AG10803 (cell line): ENCODE results near the gene DCUN1D3.

Experiments
- DNase-seq: peaks from one replicate; pipeline ENCODE4 v3.0.0; 2010; ENCODE audit warnings: low read depth
- H3K4me3 ChIP-seq: 2 replicates; pipeline ENCODE4 v1.5.1; 2011; ENCODE audit warnings: mild to moderate bottlenecking, low read length, control low read depth
- TF ChIP-seq, protein P1 (sequence below): conservative IDR thresholded peaks from 2 replicates; pipeline ENCODE4 v1.5.1; 2011; ENCODE audit warnings: mild to moderate bottlenecking, low read length, control low read depth, inconsistent platforms

DCUN1D3 gene

DNA sequence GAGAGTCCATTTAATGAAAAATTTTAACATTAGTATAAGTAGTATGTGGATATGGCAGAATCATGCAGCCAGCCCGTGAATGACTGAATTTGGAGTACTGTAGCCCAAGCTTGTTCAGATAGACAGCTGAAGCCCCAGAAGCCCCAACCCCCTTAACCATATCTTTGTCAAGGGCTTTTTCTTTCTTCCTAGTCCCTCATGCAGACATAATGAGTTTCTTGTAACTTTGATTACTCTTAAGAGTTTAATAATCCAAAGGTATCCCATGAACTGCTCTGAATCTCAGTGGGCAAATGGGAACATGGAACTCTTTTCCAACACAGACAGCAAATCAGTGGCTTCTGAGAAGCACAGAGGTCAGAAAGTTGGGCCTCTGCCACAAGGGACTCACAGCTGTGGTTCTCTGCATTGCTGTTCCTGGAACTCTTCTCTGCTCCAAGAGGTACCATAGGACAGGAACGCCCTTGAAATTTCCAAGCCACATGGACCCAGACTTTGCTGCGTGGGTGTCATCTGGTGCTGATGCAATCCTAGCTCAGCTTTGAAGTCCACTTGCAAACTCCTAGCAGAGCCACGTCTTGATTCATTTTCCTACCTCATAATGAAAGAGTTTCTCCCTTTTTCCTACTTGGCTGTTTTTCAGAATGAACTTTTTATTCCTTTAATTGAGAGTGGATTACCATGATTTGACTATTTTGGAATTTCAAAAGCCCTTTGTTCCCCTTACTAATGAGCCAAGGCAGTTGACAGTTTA lies 18.5 kb upstream of the DCUN1D3 start:
- peak; percentile 90 for DNase-seq

DNA sequence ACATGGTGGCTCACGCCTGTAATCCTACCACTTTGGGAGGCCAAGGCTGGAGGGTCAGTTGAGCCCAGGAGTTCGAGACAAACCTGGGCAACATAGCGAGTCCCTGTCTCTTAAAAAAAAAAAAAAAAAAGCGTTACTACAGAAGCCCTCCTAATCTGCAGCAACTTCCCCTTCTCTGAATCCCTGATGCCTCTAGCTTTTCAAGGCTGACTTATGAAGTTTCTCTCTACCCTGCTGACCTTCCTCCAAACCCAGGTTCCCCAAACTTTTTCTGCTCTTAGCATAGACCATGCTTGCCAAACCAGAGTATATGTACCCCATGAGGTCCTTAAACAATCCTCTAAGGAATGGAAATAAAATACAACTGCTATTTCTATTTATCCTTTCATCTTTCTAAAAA lies 16.8 kb upstream of the DCUN1D3 start:
- no peak for DNase-seq
- TF ChIP-seq, protein P1, sequence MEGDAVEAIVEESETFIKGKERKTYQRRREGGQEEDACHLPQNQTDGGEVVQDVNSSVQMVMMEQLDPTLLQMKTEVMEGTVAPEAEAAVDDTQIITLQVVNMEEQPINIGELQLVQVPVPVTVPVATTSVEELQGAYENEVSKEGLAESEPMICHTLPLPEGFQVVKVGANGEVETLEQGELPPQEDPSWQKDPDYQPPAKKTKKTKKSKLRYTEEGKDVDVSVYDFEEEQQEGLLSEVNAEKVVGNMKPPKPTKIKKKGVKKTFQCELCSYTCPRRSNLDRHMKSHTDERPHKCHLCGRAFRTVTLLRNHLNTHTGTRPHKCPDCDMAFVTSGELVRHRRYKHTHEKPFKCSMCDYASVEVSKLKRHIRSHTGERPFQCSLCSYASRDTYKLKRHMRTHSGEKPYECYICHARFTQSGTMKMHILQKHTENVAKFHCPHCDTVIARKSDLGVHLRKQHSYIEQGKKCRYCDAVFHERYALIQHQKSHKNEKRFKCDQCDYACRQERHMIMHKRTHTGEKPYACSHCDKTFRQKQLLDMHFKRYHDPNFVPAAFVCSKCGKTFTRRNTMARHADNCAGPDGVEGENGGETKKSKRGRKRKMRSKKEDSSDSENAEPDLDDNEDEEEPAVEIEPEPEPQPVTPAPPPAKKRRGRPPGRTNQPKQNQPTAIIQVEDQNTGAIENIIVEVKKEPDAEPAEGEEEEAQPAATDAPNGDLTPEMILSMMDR, result no peak

More for the DNA sequence above, 18.5 kb upstream of the DCUN1D3 start:
- TF ChIP-seq, protein P1, result no peak
- no peak overlapping the region for H3K4me3 ChIP-seq

GRCh38 chr16:20916289-20916688 lies 16.1 kb upstream of the DCUN1D3 start:
- H3K4me3 ChIP-seq, result no peak overlapping the region
- TF ChIP-seq, protein P1, result no peak
- no peak for DNase-seq

More for the DNA sequence above, 16.8 kb upstream of the DCUN1D3 start:
- H3K4me3 ChIP-seq, result no peak overlapping the region

DNA sequence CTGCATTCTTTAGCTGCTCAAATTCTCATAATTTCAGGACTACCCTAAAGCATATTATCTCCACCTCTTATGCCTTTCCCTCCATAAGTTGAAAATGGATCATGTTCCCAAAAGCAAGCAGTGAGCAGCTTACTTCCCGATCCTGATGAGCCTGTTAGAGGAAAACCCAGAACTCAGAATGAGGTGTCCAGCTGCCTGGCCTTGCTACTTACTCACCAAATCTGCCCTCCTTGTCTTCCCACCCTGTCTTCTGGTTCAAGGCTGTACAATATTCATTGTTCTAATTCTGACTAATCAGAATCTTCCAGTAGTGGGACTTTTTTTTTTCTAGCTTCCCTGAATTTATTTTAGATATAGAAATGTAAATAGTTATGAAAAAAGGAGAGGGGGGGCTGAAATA lies 11.2 kb upstream of the DCUN1D3 start:
- no peak overlapping the region for H3K4me3 ChIP-seq

DNA sequence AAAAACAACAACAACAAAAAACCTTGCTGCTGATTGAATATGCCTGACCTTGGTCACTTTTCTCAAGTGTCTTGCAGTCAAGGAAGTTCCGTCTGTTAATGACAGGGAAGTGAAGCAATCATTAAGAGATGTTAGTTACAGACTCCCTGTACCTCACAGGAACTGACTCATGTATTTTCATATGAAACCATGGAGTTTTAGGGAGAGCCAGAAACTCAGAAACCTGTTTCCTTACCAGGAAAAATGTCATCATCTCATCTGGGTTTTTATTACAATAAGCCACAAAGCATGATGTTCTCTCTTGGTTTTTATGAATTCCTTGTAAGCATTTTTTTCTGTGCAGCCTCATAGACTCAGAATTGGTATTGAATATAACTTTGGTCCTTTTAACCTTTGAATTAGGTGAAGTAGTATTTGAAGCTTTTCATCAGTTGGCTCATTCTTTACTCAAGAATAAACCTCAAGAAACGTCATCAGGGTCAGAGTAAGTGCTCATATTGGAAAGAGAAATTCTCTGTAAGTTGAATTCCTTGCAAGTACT lies 10.7 kb upstream of the DCUN1D3 start:
- DNase-seq, result peak; percentile 94
- no peak overlapping the region for H3K4me3 ChIP-seq
- TF ChIP-seq, protein P1, result no peak

More for the DNA sequence above, 11.2 kb upstream of the DCUN1D3 start:
- peak; percentile 38 for DNase-seq
- TF ChIP-seq, protein P1, result no peak

DNA sequence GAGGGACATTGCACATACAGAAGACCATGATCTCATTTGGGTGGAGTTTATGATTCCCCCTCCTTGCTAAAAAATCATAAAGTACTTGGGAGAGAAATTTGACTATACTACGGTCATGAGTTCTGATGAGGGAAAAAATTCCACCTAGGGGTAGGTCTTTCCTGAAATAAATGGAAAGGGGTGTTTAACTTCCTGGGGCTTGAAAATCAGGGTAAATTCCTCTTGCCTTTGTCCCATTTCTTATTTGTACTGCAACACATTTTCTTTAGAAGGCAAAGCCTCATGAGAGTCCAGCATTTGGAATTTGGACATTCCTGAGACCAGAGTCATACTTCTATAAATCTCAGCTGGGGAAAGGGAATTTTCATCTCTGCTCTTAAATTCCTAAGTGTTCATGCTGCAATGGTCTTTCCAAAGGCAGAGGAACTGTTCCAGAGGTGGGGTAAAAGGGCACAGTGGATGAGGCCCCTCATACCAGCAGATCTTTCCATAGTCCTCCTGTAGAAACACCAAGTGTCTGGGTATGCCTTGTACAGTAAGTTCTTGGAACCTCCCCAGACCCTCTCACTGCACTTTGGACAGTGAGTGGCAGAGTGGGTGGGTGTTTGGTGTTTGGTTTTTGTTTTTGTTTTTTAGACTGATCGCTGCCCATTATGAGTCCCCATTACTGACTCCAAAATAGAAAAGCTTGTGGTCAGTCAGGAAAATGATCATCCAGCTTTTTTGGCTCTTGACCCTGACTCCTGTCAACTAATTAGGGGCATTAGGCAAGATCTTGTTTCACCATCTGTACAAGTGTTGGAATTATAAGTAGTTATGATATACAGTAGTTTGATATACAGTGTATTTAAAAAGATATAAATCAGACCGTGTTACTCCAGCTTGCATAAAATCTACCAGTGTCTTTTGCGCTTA lies 6.4 kb upstream of the DCUN1D3 start:
- peak; percentile 94 for DNase-seq
- no peak overlapping the region for H3K4me3 ChIP-seq
- TF ChIP-seq, protein P1, result no peak
